K562 (cell line): ENCODE measurements around the gene CYB5R4. TPM values are rescaled to one million over a fixed set of nuclear protein-coding genes. Genes with fewer than 3 reads are reported as not detected.

Experiments
- ATAC-seq: fragments of 200-7000 bp; cut with Tn5 transposase; 3 replicates; pipeline ENCODE4 v1.9.1; 2020; ENCODE audit warnings: moderate library complexity
- BruUV-seq: library from RNA; stranded (reverse); fragments of 400-500 nt; replicated peaks from 2 replicates; lab custom pipeline; 2021; lab: Mats Ljungman, UMichigan
- CTCF ChIA-PET: fragments of 300-600 bp; formaldehyde crosslinking; extraction: SDS; loops from one replicate; lab custom pipeline; 2021; ENCODE audit warnings: low intra/inter-chr PET ratio; lab: Yijun Ruan, JAX
- POLR2A ChIA-PET: fragments of 300-600, 350-650 bp; sonication (Branson Sonifier 250); formaldehyde crosslinking; extraction: SDS; loops from one replicate; lab custom pipeline; 2021; ENCODE audit warnings: antibody characterized with exemption, inconsistent platforms; lab: Yijun Ruan, JAX
- DNase-seq, 4 experiments: peaks; one replicate each; pipeline versions ENCODE4 v3.0.0 to v3.0.0-alpha.2; 2011 to 2018; ENCODE audit warnings: low spot score in 3 of 4, mixed read lengths in 3 of 4; ENCODE audit errors: extremely low read depth in 1 of 4
- FAIRE-seq: peaks from 2 replicates; lab custom pipeline; 2011; peaks lifted over from hg19 to GRCh38; lab: Jason Lieb, UNC
- H2AFZ ChIP-seq: 2 replicates; pipeline ENCODE4 v1.6.0; 2011; ENCODE audit warnings: low read depth, low read length, control low read depth, inconsistent platforms
- H3K27ac ChIP-seq: fragments of 200-600 bp; 3 replicates; pipeline ENCODE4 v1.8.0; 2011; ENCODE audit warnings: low read depth, mild to moderate bottlenecking, control low read depth, inconsistent platforms, low read length, moderate library complexity, mixed read lengths; ENCODE audit errors: extremely low read depth
- H3K27me3 ChIP-seq, 2 experiments: fragments of 300-600 bp in 1 of 2; 2 replicates in 1 of 2; 3 replicates in 1 of 2; pipeline versions ENCODE4 v1.6.0 to v1.8.0; 2011; ENCODE audit warnings: inconsistent platforms in 2 of 2, low read length in 2 of 2, mild to moderate bottlenecking in 1 of 2, mixed read lengths in 1 of 2, moderate library complexity in 1 of 2; ENCODE audit not compliant: control insufficient read depth in 2 of 2, insufficient read depth in 2 of 2
- H3K36me3 ChIP-seq: fragments of 300-600 bp; 3 replicates; pipeline ENCODE4 v1.8.0; 2011; ENCODE audit warnings: mild to moderate bottlenecking, low read length, inconsistent platforms; ENCODE audit not compliant: control insufficient read depth, insufficient read depth
- H3K4me1 ChIP-seq, 2 experiments: fragments of 200-600 bp in 1 of 2; replicated peaks in 1 of 2; 2 replicates in 1 of 2; 3 replicates in 1 of 2; pipeline versions ENCODE4 v1.5.1 to v1.8.0; 2011; ENCODE audit warnings: inconsistent platforms in 2 of 2, low read length in 2 of 2, mild to moderate bottlenecking in 1 of 2, mixed read lengths in 1 of 2, moderate library complexity in 1 of 2; ENCODE audit not compliant: control insufficient read depth in 2 of 2, insufficient read depth in 2 of 2
- H3K4me2 ChIP-seq: 2 replicates; pipeline ENCODE4 v1.6.1; 2011; ENCODE audit warnings: low read length, control low read depth, inconsistent platforms, mixed read lengths; ENCODE audit not compliant: insufficient read depth
- H3K4me3 ChIP-seq: fragments of 200-600 bp; sonication (generic), shearing (Covaris generic); 2 replicates; pipeline ENCODE4 v1.5.1; 2016; ENCODE audit warnings: control low read depth, inconsistent platforms
- H3K79me2 ChIP-seq: fragments of 200-600 bp; 3 replicates; pipeline ENCODE4 v1.8.0; 2011; ENCODE audit warnings: low read length, inconsistent platforms; ENCODE audit not compliant: control insufficient read depth, insufficient read depth
- H3K9ac ChIP-seq, 2 experiments: 2 replicates each; pipeline versions ENCODE4 v1.6.0 to v1.6.1; 2011; ENCODE audit warnings: low read depth in 2 of 2, low read length in 2 of 2, control low read depth in 1 of 2, inconsistent platforms in 1 of 2, mild to moderate bottlenecking in 1 of 2, mixed read lengths in 1 of 2; ENCODE audit not compliant: insufficient read depth in 1 of 2
- H3K9me1 ChIP-seq: one replicate; pipeline ENCODE4 v1.6.0; 2011; ENCODE audit warnings: inconsistent platforms, mild to moderate bottlenecking, low read length, moderate library complexity; ENCODE audit not compliant: control insufficient read depth, insufficient read depth
- H3K9me3 ChIP-seq: replicated peaks from 2 replicates; pipeline ENCODE4 v1.5.1; 2011; ENCODE audit warnings: low read depth, low read length, inconsistent platforms; ENCODE audit not compliant: control insufficient read depth, insufficient read depth
- H4K20me1 ChIP-seq: replicated peaks from 2 replicates; pipeline ENCODE4 v1.6.1; 2011; ENCODE audit warnings: low read length, inconsistent platforms, mixed read lengths; ENCODE audit not compliant: control insufficient read depth, insufficient read depth
- CBFA2T3 ChIP-seq: fragments of 450-650 bp; IDR thresholded peaks from 2 replicates; pipeline ENCODE4 v1.6.1; 2017
- CHCHD3 ChIP-seq: fragments of 250-450 bp; sonication (Bioruptor Pico); IDR thresholded peaks from 2 replicates; pipeline ENCODE4 v2.1.2; 2022; ENCODE audit warnings: mild to moderate bottlenecking
- JUND ChIP-seq, 2 experiments: IDR thresholded peaks; 2 replicates in 1 of 2; 3 replicates in 1 of 2; pipeline ENCODE4 v1.6.1; 2011; ENCODE audit warnings: borderline replicate concordance in 2 of 2, low read depth in 2 of 2, low read length in 2 of 2, improper control_type of control experiment in 1 of 2, missing biosample characterization in 1 of 2, missing genetic modification characterization in 1 of 2, missing genetic modification reagents in 1 of 2
- KDM1A ChIP-seq, 2 experiments: fragments of 450-650 bp; IDR thresholded peaks; 2 replicates each; pipeline ENCODE4 v1.6.1; 2016; ENCODE audit warnings: mild to moderate bottlenecking in 2 of 2
- NFRKB ChIP-seq: fragments of 450-650 bp; IDR thresholded peaks from 2 replicates; pipeline ENCODE4 v1.6.1; 2016; ENCODE audit warnings: low read depth
- RCOR1 ChIP-seq, 2 experiments: IDR thresholded peaks; 2 replicates each; pipeline ENCODE4 v1.6.1; 2012; ENCODE audit warnings: low read depth in 2 of 2, low read length in 2 of 2, borderline replicate concordance in 1 of 2, improper control_type of control experiment in 1 of 2
- RERE ChIP-seq: sonication (generic); formaldehyde crosslinking; IDR thresholded peaks from 2 replicates; pipeline ENCODE4 v1.8.0; 2023; ENCODE audit warnings: missing genetic modification reagents, mild to moderate bottlenecking, borderline replicate concordance
- SAFB2 ChIP-seq: fragments of 200-400 bp; formaldehyde crosslinking; IDR thresholded peaks from 2 replicates; pipeline ENCODE4 v1.6.1; 2018; ENCODE audit warnings: borderline replicate concordance, low read length, low read depth, moderate library complexity; ENCODE audit not compliant: severe bottlenecking
- ZNF717 ChIP-seq: fragments of 250-450 bp; sonication (Bioruptor Pico); IDR thresholded peaks from 2 replicates; pipeline ENCODE4 v1.5.0; 2021
- WGBS: fragments of 100-300 bp; shearing (Covaris generic); methylation state at CpG from one replicate; pipeline ENCODE4 v1.1.6; 2016; ENCODE audit warnings: low coverage, mixed read lengths; ENCODE audit not compliant: insufficient coverage; ENCODE audit errors: missing lambda C conversion rate; 5-methylcytosine and 5-hydroxymethylcytosine counted together
- in situ Hi-C: fragments of 300-500 bp; cut with MboI; formaldehyde crosslinking; loops from 4 replicates; pipeline ENCODE4 v1.15.0; 2018; ENCODE audit warnings: inconsistent platforms, mixed read lengths
- intact Hi-C: fragments of 100-400 bp; cut with micrococcal nuclease; formaldehyde crosslinking; loops from 2 replicates; pipeline ENCODE4 v1.14.2; 2022
- polyA plus RNA-seq, 8 experiments: library from polyadenylated mRNA; depleted of rRNA in 4 of 8; stranded (reverse) in 5 of 8; unstranded in 3 of 8; fragments of >200 nt; fragmentation: Nextera tagmentation in 2 of 8; fragmentation: Illumina TruSeq in 1 of 8; extraction: Ambion mirVana in 2 of 8; extraction: Trizol in 1 of 8; gene quantifications; 2 replicates each; pipeline versions ENCODE4 v1.2.1 to v1.2.3, GENCODE V29; 2011 to 2014; ENCODE audit warnings: inconsistent platforms in 1 of 8, missing spikeins in 1 of 8
- total RNA-seq, 7 experiments: library from RNA; depleted of rRNA in 6 of 7; stranded (reverse); fragments of >200 nt in 6 of 7; fragmentation: Illumina TruSeq in 2 of 7; extraction: Trizol in 2 of 7; gene quantifications; 2 replicates each; pipeline versions ENCODE4 v1.2.1 to v1.2.3, GENCODE V29; 2011 to 2021; ENCODE audit warnings: low replicate concordance in 1 of 7
- TF ChIP-seq, protein P1 (sequence below): fragments of 250-450 bp; sonication (Bioruptor Pico); IDR thresholded peaks from 2 replicates; pipeline ENCODE4 v1.5.1; 2021; ENCODE audit warnings: mild to moderate bottlenecking
- TF ChIP-seq, protein P2 (sequence below): sonication (generic); formaldehyde crosslinking; IDR thresholded peaks from 2 replicates; pipeline ENCODE4 v1.8.0; 2022; ENCODE audit warnings: mild to moderate bottlenecking, missing genetic modification reagents
- TF ChIP-seq, protein P3 (sequence below): sonication (generic); formaldehyde crosslinking; IDR thresholded peaks from 2 replicates; pipeline ENCODE4 v1.8.0; 2022; ENCODE audit warnings: mild to moderate bottlenecking, missing genetic modification reagents, borderline replicate concordance

Gene CYB5R4
- total and polyA plus RNA-seq, 9 of the 15 experiments (the other 6 are each of a cell fraction or from before 2014, with no cell fraction given): 5.9 to 23.1 (median 19.0) TPM

- no peaks in the 10 kb centered on the region for H4K20me1 ChIP-seq
- no peaks in the 10 kb centered on the region; a peak in 1 of 5 replicates for H3K4me1 ChIP-seq
- CTCF ChIA-PET: no interaction called here
- no peak for FAIRE-seq
- no peak overlapping the region for H3K4me3 ChIP-seq
- WGBS: 86% methylated on average over 1 of the region's 1 CpG
- H3K36me3 ChIP-seq: peaks cover 9% of the 10 kb centered on the region; the same call in 1 of the 3 replicates
- in situ Hi-C loops: no loop called here
- TF ChIP-seq, protein P1, sequence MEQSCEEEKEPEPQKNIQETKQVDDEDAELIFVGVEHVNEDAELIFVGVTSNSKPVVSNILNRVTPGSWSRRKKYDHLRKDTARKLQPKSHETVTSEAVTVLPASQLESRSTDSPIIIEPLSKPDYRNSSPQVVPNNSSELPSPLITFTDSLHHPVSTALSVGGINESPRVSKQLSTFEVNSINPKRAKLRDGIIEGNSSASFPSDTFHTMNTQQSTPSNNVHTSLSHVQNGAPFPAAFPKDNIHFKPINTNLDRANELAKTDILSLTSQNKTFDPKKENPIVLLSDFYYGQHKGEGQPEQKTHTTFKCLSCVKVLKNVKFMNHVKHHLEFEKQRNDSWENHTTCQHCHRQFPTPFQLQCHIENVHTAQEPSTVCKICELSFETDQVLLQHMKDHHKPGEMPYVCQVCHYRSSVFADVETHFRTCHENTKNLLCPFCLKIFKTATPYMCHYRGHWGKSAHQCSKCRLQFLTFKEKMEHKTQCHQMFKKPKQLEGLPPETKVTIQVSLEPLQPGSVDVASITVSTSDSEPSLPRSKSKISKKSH (CRISPR knock-in tag): no peak
- TF ChIP-seq, protein P2, sequence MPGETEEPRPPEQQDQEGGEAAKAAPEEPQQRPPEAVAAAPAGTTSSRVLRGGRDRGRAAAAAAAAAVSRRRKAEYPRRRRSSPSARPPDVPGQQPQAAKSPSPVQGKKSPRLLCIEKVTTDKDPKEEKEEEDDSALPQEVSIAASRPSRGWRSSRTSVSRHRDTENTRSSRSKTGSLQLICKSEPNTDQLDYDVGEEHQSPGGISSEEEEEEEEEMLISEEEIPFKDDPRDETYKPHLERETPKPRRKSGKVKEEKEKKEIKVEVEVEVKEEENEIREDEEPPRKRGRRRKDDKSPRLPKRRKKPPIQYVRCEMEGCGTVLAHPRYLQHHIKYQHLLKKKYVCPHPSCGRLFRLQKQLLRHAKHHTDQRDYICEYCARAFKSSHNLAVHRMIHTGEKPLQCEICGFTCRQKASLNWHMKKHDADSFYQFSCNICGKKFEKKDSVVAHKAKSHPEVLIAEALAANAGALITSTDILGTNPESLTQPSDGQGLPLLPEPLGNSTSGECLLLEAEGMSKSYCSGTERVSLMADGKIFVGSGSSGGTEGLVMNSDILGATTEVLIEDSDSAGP (CRISPR knock-in tag): no peak
- TF ChIP-seq SAFB2: no peak
- no peak for TF ChIP-seq CHCHD3
- no peak for TF ChIP-seq ZNF717 (CRISPR knock-in tag)
- no peak for TF ChIP-seq CBFA2T3
- no peak for TF ChIP-seq RCOR1 (IDR thresholded peaks at IDR 0.05; ENCODE audit: borderline replicate concordance in 1 of 2, low read depth in 2 of 2, low read length in 2 of 2)
- TF ChIP-seq, protein P3, sequence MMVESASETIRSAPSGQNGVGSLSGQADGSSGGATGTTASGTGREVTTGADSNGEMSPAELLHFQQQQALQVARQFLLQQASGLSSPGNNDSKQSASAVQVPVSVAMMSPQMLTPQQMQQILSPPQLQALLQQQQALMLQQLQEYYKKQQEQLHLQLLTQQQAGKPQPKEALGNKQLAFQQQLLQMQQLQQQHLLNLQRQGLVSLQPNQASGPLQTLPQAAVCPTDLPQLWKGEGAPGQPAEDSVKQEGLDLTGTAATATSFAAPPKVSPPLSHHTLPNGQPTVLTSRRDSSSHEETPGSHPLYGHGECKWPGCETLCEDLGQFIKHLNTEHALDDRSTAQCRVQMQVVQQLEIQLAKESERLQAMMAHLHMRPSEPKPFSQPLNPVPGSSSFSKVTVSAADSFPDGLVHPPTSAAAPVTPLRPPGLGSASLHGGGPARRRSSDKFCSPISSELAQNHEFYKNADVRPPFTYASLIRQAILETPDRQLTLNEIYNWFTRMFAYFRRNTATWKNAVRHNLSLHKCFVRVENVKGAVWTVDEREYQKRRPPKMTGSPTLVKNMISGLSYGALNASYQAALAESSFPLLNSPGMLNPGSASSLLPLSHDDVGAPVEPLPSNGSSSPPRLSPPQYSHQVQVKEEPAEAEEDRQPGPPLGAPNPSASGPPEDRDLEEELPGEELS (CRISPR knock-in tag): no peak
- no peak for TF ChIP-seq JUND (IDR thresholded peaks at IDR 0.05; ENCODE audit: borderline replicate concordance, low read depth, low read length)
- no peak for TF ChIP-seq JUND (tag; IDR thresholded peaks at IDR 0.05; ENCODE audit: borderline replicate concordance, low read depth, low read length)
- no peak for TF ChIP-seq KDM1A (IDR thresholded peaks at IDR 0.05)
- no peak for TF ChIP-seq RERE
- no peak for TF ChIP-seq NFRKB
- TF ChIP-seq, all 486 proteins: peak for 0
- no TSS peak for BruUV-seq
- H3K27me3 ChIP-seq: no peaks in the 10 kb centered on the region
- intact Hi-C loops: no loop called here
- no peak overlapping the region for H2AFZ ChIP-seq
- H3K4me2 ChIP-seq: no peak overlapping the region
- no peaks in the 10 kb centered on the region for H3K79me2 ChIP-seq
- ATAC-seq (no peak), DNase-seq (no peak)
- no peaks in the 10 kb centered on the region for H3K9me1 ChIP-seq
- no peak overlapping the region for H3K9ac ChIP-seq
- POLR2A ChIA-PET: no interaction called here
- no peaks in the 10 kb centered on the region for H3K9me3 ChIP-seq
- no peak overlapping the region for H3K27ac ChIP-seq
These were observed 60.5 kb downstream of the CYB5R4 start for GRCh38 chr6:83920017-83920416.
